H1 (cell line): ENCODE results near the gene RIPOR3. TPM values are rescaled to one million over a fixed set of nuclear protein-coding genes. Genes with fewer than 3 reads are reported as not detected.

ENCODE experiments used
- CTCF ChIA-PET: fragments of 300-600 bp; sonication (Branson Sonifier 250); formaldehyde crosslinking; loops from one replicate; lab custom pipeline; 2021; ENCODE audit not compliant: partially characterized antibody; lab: Charles Lee
- POLR2A ChIA-PET: fragments of 300-600 bp; sonication (Branson Sonifier 250); formaldehyde crosslinking; loops from one replicate; lab custom pipeline; 2021; ENCODE audit warnings: inconsistent platforms; ENCODE audit not compliant: partially characterized antibody; lab: Charles Lee
- DNase-seq, 2 experiments: peaks; one replicate each; pipeline versions ENCODE4 v3.0.0 to v3.0.0-alpha.2; 2010 to 2022; ENCODE audit warnings: low spot score in 2 of 2, low read depth in 1 of 2, mixed read lengths in 1 of 2
- FAIRE-seq: peaks from 2 replicates; lab custom pipeline; 2011; peaks lifted over from hg19 to GRCh38; lab: Jason Lieb, UNC
- H2AFZ ChIP-seq: 2 replicates; pipeline ENCODE4 v1.8.1; 2012; ENCODE audit warnings: low read length, inconsistent platforms
- H2AK5ac ChIP-seq: 2 replicates; pipeline ENCODE4 v1.6.1; 2013; ENCODE audit warnings: low read depth, low read length
- H2BK120ac ChIP-seq: replicated peaks from 2 replicates; pipeline ENCODE3; 2013; ENCODE audit warnings: low read depth, low read length, inconsistent platforms
- H2BK12ac ChIP-seq: 2 replicates; pipeline ENCODE4 v1.6.1; 2013; ENCODE audit warnings: low read depth, low read length
- H2BK15ac ChIP-seq: 2 replicates; pipeline ENCODE4 v1.6.1; 2013; ENCODE audit warnings: low read length
- H2BK20ac ChIP-seq: 2 replicates; pipeline ENCODE4 v1.6.1; 2013; ENCODE audit warnings: low read length
- H2BK5ac ChIP-seq: 2 replicates; pipeline ENCODE4 v1.6.1; 2013; ENCODE audit warnings: low read depth, low read length
- H3K14ac ChIP-seq: 2 replicates; pipeline ENCODE4 v1.6.1; 2013; ENCODE audit warnings: inconsistent platforms; ENCODE audit not compliant: insufficient read length
- H3K18ac ChIP-seq: 2 replicates; pipeline ENCODE4 v1.6.1; 2013; ENCODE audit warnings: low read length; ENCODE audit errors: extremely low read depth
- H3K23ac ChIP-seq: 2 replicates; pipeline ENCODE4 v1.6.1; 2013; ENCODE audit warnings: inconsistent platforms; ENCODE audit not compliant: insufficient read length
- H3K23me2 ChIP-seq: 2 replicates; pipeline ENCODE4 v1.6.1; 2013; ENCODE audit warnings: low read depth, low read length
- H3K27ac ChIP-seq: 2 replicates; pipeline ENCODE4 v1.6.1; 2011; ENCODE audit warnings: low read depth, low read length, inconsistent platforms
- H3K27me3 ChIP-seq, 4 experiments: replicated peaks in 1 of 4; 1 replicate in 1 of 4; 2 replicates in 3 of 4; pipeline versions ENCODE4 v1.6.1 to v1.8.1; 2011 to 2013; ENCODE audit warnings: low read length in 3 of 4, mild to moderate bottlenecking in 3 of 4, inconsistent platforms in 2 of 4, mixed read lengths in 2 of 4, moderate library complexity in 1 of 4; ENCODE audit not compliant: control insufficient read depth in 3 of 4, insufficient read depth in 3 of 4; ENCODE audit errors: extremely low read depth in 1 of 4
- H3K36me3 ChIP-seq, 4 experiments: 2 replicates each; pipeline versions ENCODE4 v1.6.1 to v1.8.1; 2011 to 2013; ENCODE audit warnings: mild to moderate bottlenecking in 4 of 4, low read length in 3 of 4, moderate library complexity in 2 of 4, control low read depth in 1 of 4, inconsistent platforms in 1 of 4; ENCODE audit not compliant: insufficient read depth in 4 of 4, control insufficient read depth in 2 of 4
- H3K4ac ChIP-seq: replicated peaks from 2 replicates; pipeline ENCODE3; 2013; ENCODE audit warnings: low read length, low read depth, mixed read lengths, inconsistent platforms; ENCODE audit not compliant: insufficient read length
- H3K4me1 ChIP-seq, 4 experiments: replicated peaks in 1 of 4; 1 replicate in 1 of 4; 2 replicates in 3 of 4; pipeline versions ENCODE4 v1.6.1 to v1.8.1; 2011 to 2013; ENCODE audit warnings: low read length in 3 of 4, inconsistent platforms in 2 of 4, mixed read lengths in 1 of 4; ENCODE audit not compliant: insufficient read depth in 4 of 4, control insufficient read depth in 3 of 4
- H3K4me2 ChIP-seq, 2 experiments: 2 replicates each; pipeline versions ENCODE4 v1.6.1 to v1.8.1; 2011 to 2013; ENCODE audit warnings: low read depth in 2 of 2, low read length in 2 of 2, control low read depth in 1 of 2, inconsistent platforms in 1 of 2, mild to moderate bottlenecking in 1 of 2; ENCODE audit not compliant: insufficient read depth in 1 of 2
- H3K4me3 ChIP-seq, 4 experiments: fragments of 200-600, 300-600 bp in 1 of 4; sonication (generic), shearing (Covaris generic), sonication (Bioruptor Twin) in 1 of 4; 2 replicates each; pipeline versions ENCODE4 v1.5.1 to v1.8.1; 2011 to 2016; ENCODE audit warnings: low read length in 4 of 4, low read depth in 3 of 4, control low read depth in 2 of 4, inconsistent platforms in 2 of 4, mild to moderate bottlenecking in 2 of 4, mixed read lengths in 1 of 4, moderate library complexity in 1 of 4; ENCODE audit not compliant: insufficient read depth in 2 of 4; ENCODE audit errors: extremely low read depth in 1 of 4
- H3K56ac ChIP-seq: replicated peaks from 2 replicates; pipeline ENCODE3; 2013; ENCODE audit warnings: low read depth, mild to moderate bottlenecking, mixed read lengths, low read length, inconsistent platforms; ENCODE audit not compliant: insufficient read length
- H3K79me1 ChIP-seq: 2 replicates; pipeline ENCODE4 v1.6.1; 2013; ENCODE audit warnings: low read depth, low read length, control low read depth
- H3K79me2 ChIP-seq, 2 experiments: 2 replicates each; pipeline versions ENCODE4 v1.6.1 to v1.8.1; 2012 to 2013; ENCODE audit warnings: low read length in 2 of 2, mild to moderate bottlenecking in 2 of 2, inconsistent platforms in 1 of 2; ENCODE audit not compliant: insufficient read depth in 2 of 2, control insufficient read depth in 1 of 2
- H3K9ac ChIP-seq, 4 experiments: replicated peaks in 1 of 4; 1 replicate in 1 of 4; 2 replicates in 3 of 4; pipeline versions ENCODE4 v1.6.1 to v1.8.1; 2011 to 2013; ENCODE audit warnings: low read depth in 3 of 4, low read length in 3 of 4, control low read depth in 2 of 4, mild to moderate bottlenecking in 2 of 4, moderate library complexity in 2 of 4, inconsistent platforms in 1 of 4; ENCODE audit errors: extremely low read depth in 1 of 4
- H3K9me3 ChIP-seq, 2 experiments: 2 replicates each; pipeline versions ENCODE4 v1.6.1 to v1.8.1; 2012 to 2013; ENCODE audit warnings: mild to moderate bottlenecking in 2 of 2, moderate library complexity in 2 of 2, control low read depth in 1 of 2, inconsistent platforms in 1 of 2, low read depth in 1 of 2, low read length in 1 of 2, mixed read lengths in 1 of 2; ENCODE audit not compliant: insufficient read depth in 2 of 2
- H4K20me1 ChIP-seq, 2 experiments: replicated peaks in 1 of 2; 2 replicates each; pipeline versions ENCODE3 to v1.8.1; 2011 to 2013; ENCODE audit warnings: inconsistent platforms in 2 of 2, low read length in 2 of 2, mild to moderate bottlenecking in 1 of 2; ENCODE audit not compliant: insufficient read depth in 2 of 2, control insufficient read depth in 1 of 2
- H4K5ac ChIP-seq: 2 replicates; pipeline ENCODE4 v1.6.1; 2013; ENCODE audit warnings: low read length, low read depth, mixed read lengths, inconsistent platforms; ENCODE audit not compliant: insufficient read length
- H4K8ac ChIP-seq: 2 replicates; pipeline ENCODE4 v1.8.0; 2013; ENCODE audit warnings: mild to moderate bottlenecking, moderate library complexity, low read length, inconsistent platforms; ENCODE audit not compliant: insufficient read depth; ENCODE audit errors: extremely low read depth
- H4K91ac ChIP-seq: replicated peaks from 2 replicates; pipeline ENCODE3; 2013; ENCODE audit warnings: low read length, mixed read lengths, inconsistent platforms; ENCODE audit not compliant: insufficient read length
- CEBPB ChIP-seq: IDR thresholded peaks from 2 replicates; pipeline ENCODE4 v1.6.1; 2012; ENCODE audit warnings: low read depth, low read length
- EGR1 ChIP-seq: IDR thresholded peaks from 2 replicates; pipeline ENCODE4 v1.6.1; 2011; ENCODE audit warnings: low read depth, low read length, borderline replicate concordance
- WGBS, 2 experiments: shearing (Covaris generic) in 1 of 2; methylation state at CpG; one replicate each; pipeline versions ENCODE4 v1.1.6 to v1.1.7; 2013 to 2015; ENCODE audit warnings: low lambda C conversion rate in 2 of 2, mixed read lengths in 2 of 2, inconsistent platforms in 1 of 2, low coverage in 1 of 2, missing lambda C conversion rate in 1 of 2; ENCODE audit not compliant: insufficient replicate concordance in 2 of 2, insufficient coverage in 1 of 2, insufficient read length in 1 of 2; ENCODE audit errors: extremely low coverage in 1 of 2, missing lambda C conversion rate in 1 of 2; 5-methylcytosine and 5-hydroxymethylcytosine counted together
- polyA plus RNA-seq, 7 experiments: library from polyadenylated mRNA; depleted of rRNA in 3 of 7; stranded (reverse) in 5 of 7; unstranded in 2 of 7; fragments of >200 nt in 5 of 7; fragments of 200-250 nt in 2 of 7; gene quantifications; 1 replicate in 5 of 7; 2 replicates in 1 of 7; 4 replicates in 1 of 7; pipeline versions ENCODE4 v1.2.1 to v1.2.3, GENCODE V29; 2011 to 2013; ENCODE audit warnings: missing spikeins in 2 of 7, mixed read lengths in 2 of 7
- total RNA-seq: library from RNA; stranded (reverse); fragmentation: NEBNext Ultra II Directional; extraction: Animal tissue kit (Norgen Biotek cat#: 25700); gene quantifications from 2 replicates; pipeline ENCODE4 v1.2.1, GENCODE V29; 2021

RIPOR3 gene
- total and polyA plus RNA-seq, 2 of the 8 experiments (the other 6 are each of a cell fraction or from before 2014, with no cell fraction given), result 3.6 to 4.5 TPM

DNA sequence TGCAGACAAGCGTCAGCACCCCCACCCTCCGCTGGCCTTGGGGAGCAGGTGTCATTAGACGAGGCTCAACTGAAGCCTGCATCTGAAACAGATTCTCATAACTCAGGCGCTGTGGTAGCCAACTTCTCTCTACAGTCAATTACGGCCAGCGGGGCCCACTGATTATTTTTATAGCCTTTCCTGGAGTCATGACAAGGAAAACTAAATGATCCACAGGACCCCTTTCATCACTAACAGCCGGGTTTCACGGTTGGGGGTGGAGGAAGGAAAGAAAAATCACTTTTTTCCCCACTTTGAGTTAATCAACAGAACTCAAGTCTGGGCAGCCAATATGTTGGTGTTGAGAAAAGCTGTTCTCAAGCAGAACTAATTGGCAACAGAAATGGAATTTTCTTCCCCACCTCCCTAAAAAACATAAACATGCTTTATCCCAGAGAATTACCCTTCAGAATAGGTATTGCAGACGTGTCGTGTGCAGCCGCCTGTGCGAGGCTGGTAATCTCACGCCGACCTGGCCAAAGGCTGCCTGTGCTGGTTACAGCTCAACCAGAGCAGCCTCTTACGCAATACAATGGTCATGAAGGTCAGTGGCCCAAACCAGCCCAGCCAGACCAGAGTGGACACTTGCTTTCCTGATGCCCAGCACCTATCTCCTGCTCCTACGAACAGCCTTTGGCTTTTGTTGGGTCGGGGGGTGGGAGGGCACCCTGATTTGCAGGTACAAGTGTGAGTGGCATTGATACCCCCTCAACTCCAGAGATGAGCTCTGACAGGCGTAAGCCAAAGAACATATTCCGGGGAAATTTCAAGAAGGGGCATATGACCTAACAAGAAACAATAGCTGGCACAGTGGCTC, 11.0 kb downstream of the RIPOR3 start:
- no peak for FAIRE-seq
- Histone ChIP-seq H2BK5ac (no peak overlapping the region), H3K79me1 (no peaks in the 10 kb centered on the region), H3K79me2 (no peaks in the 10 kb centered on the region), H3K23me2 (no peaks in the 10 kb centered on the region), H3K4me1 (peaks cover 0 to 2% (median 0%) of the 10 kb centered on the region in 4 experiments; a peak in 2 of 7 replicates), H4K5ac (no peak overlapping the region), H3K4me2 (no peak overlapping the region), H2BK15ac (no peak overlapping the region), H2AFZ (no peak overlapping the region), H3K9ac (no peak overlapping the region), H3K27ac (no peak overlapping the region), H4K91ac (no peak overlapping the region), H2BK20ac (no peak overlapping the region), H3K9me3 (no peaks in the 10 kb centered on the region), H2BK120ac (no peak overlapping the region), H3K27me3 (no peaks in the 10 kb centered on the region), H2AK5ac (no peak overlapping the region), H3K4ac (no peak overlapping the region), H3K36me3 (no peaks in the 10 kb centered on the region), H4K8ac (no peak overlapping the region), H3K23ac (no peak overlapping the region), H2BK12ac (no peak overlapping the region; the same call in 1 of the 2 replicates), H3K14ac (no peak overlapping the region), H3K18ac (peak overlapping the region; percentile 6; the same call in 1 of the 2 replicates), H3K56ac (no peak overlapping the region), H3K4me3 (no peak overlapping the region), H4K20me1 (no peaks in the 10 kb centered on the region)
- ChIA-PET POLR2A (interaction anchor here (0.8 to 1.4 kb wide), 5 partner anchors 10 to 49 kb away, joined by 3 to 4 read pairs (median 3); partner anchors contain the start of gene RIPOR3), CTCF (interaction anchor here (0.6 to 2.1 kb wide), 6 partner anchors 14 to 54 kb away, joined by 3 to 9 read pairs (median 4); no protein-coding TSS in a partner anchor)
- 92% methylated on average over 19 of the region's 19 CpGs; no CpG with 5 or more reads in 1 of the 2 experiments for WGBS, 2 experiments
- TF ChIP-seq EGR1 (no peak), CEBPB (peak; percentile 96)
- DNase-seq, result no peak
